H9 (cell line): ENCODE data around the gene TECPR2. TPM values are rescaled to one million over a fixed set of nuclear protein-coding genes. Genes with fewer than 3 reads are reported as not detected.

Source experiments
- DNase-seq: peaks from one replicate; pipeline ENCODE4 v3.0.0-alpha.2; 2017
- H2AFZ ChIP-seq: one replicate; pipeline ENCODE4 v1.6.1; 2013; ENCODE audit warnings: mild to moderate bottlenecking, low read length, control low read depth, moderate library complexity
- H2AK5ac ChIP-seq: 2 replicates; pipeline ENCODE4 v1.6.1; 2013; ENCODE audit warnings: low read length, control low read depth, mixed read lengths; ENCODE audit not compliant: insufficient read length
- H2BK120ac ChIP-seq: one replicate; pipeline ENCODE4 v1.6.1; 2013; ENCODE audit warnings: low read depth, mild to moderate bottlenecking, low read length, control low read depth, inconsistent platforms; ENCODE audit not compliant: poor library complexity, severe bottlenecking
- H2BK12ac ChIP-seq: 2 replicates; pipeline ENCODE4 v1.6.1; 2013; ENCODE audit warnings: low read length, control low read depth, mixed read lengths, low read depth; ENCODE audit not compliant: insufficient read length
- H2BK15ac ChIP-seq: 2 replicates; pipeline ENCODE4 v1.6.1; 2013; ENCODE audit warnings: low read depth, low read length, control low read depth
- H2BK20ac ChIP-seq: one replicate; pipeline ENCODE4 v1.6.1; 2013; ENCODE audit warnings: low read depth, mild to moderate bottlenecking, low read length, control low read depth, inconsistent platforms; ENCODE audit not compliant: poor library complexity, severe bottlenecking
- H2BK5ac ChIP-seq: 2 replicates; pipeline ENCODE4 v1.6.1; 2013; ENCODE audit warnings: low read length, control low read depth, mixed read lengths; ENCODE audit not compliant: insufficient read length
- H3K14ac ChIP-seq: 2 replicates; pipeline ENCODE4 v1.6.1; 2013; ENCODE audit warnings: low read length, control low read depth; ENCODE audit not compliant: insufficient read depth
- H3K18ac ChIP-seq: 2 replicates; pipeline ENCODE4 v1.6.1; 2013; ENCODE audit warnings: low read depth, mild to moderate bottlenecking, mixed read lengths, low read length, control low read depth; ENCODE audit not compliant: insufficient read length
- H3K23ac ChIP-seq: 2 replicates; pipeline ENCODE4 v1.6.1; 2013; ENCODE audit warnings: low read length, control low read depth, mixed read lengths, low read depth; ENCODE audit not compliant: insufficient read length
- H3K23me2 ChIP-seq: 2 replicates; pipeline ENCODE4 v1.6.1; 2013; ENCODE audit warnings: low read depth, mild to moderate bottlenecking, mixed read lengths, low read length, control low read depth; ENCODE audit not compliant: insufficient read length, poor library complexity, severe bottlenecking
- H3K27ac ChIP-seq: 2 replicates; pipeline ENCODE4 v1.5.1; 2013; ENCODE audit warnings: low read length, control low read depth, mixed read lengths, low read depth; ENCODE audit not compliant: insufficient read length
- H3K27me3 ChIP-seq: 2 replicates; pipeline ENCODE4 v1.6.1; 2013; ENCODE audit warnings: low read length, control low read depth, inconsistent platforms; ENCODE audit not compliant: insufficient read depth
- H3K4ac ChIP-seq: 2 replicates; pipeline ENCODE4 v1.6.1; 2013; ENCODE audit warnings: low read depth, mild to moderate bottlenecking, control low read depth, inconsistent platforms, low read length, moderate library complexity
- H3K4me1 ChIP-seq: 2 replicates; pipeline ENCODE4 v1.6.1; 2013; ENCODE audit warnings: low read length, control low read depth, inconsistent platforms; ENCODE audit not compliant: insufficient read depth
- H3K4me2 ChIP-seq: 2 replicates; pipeline ENCODE4 v1.6.1; 2013; ENCODE audit warnings: low read length, control low read depth, mixed read lengths; ENCODE audit not compliant: insufficient read length, insufficient read depth
- H3K56ac ChIP-seq: 2 replicates; pipeline ENCODE4 v1.6.1; 2013; ENCODE audit warnings: low read depth, mild to moderate bottlenecking, mixed read lengths, low read length, control low read depth; ENCODE audit not compliant: insufficient read length
- H3K79me1 ChIP-seq: 2 replicates; pipeline ENCODE4 v1.6.1; 2013; ENCODE audit warnings: low read depth, mild to moderate bottlenecking, moderate library complexity, low read length, control low read depth, inconsistent platforms; ENCODE audit not compliant: insufficient read depth, poor library complexity, severe bottlenecking
- H3K79me2 ChIP-seq: 2 replicates; pipeline ENCODE4 v1.6.1; 2013; ENCODE audit warnings: low read length, control low read depth, inconsistent platforms; ENCODE audit not compliant: insufficient read depth
- H3K9ac ChIP-seq: 2 replicates; pipeline ENCODE4 v1.6.1; 2013; ENCODE audit warnings: low read length, control low read depth, mixed read lengths; ENCODE audit not compliant: insufficient read length; ENCODE audit errors: extremely low read depth
- H3K9me3 ChIP-seq: one replicate; pipeline ENCODE4 v1.6.1; 2013; ENCODE audit warnings: low read depth, low read length, inconsistent platforms; ENCODE audit not compliant: control insufficient read depth
- H3T11ph ChIP-seq: one replicate; pipeline ENCODE4 v1.6.1; 2013; ENCODE audit warnings: mild to moderate bottlenecking, low read length, control low read depth, inconsistent platforms
- H4K20me1 ChIP-seq: one replicate; pipeline ENCODE4 v1.6.1; 2013; ENCODE audit not compliant: control insufficient read depth, insufficient read length, insufficient read depth
- H4K5ac ChIP-seq: 2 replicates; pipeline ENCODE4 v1.6.1; 2013; ENCODE audit warnings: low read depth, mild to moderate bottlenecking, mixed read lengths, low read length, control low read depth; ENCODE audit not compliant: insufficient read length
- H4K8ac ChIP-seq: replicated peaks from 2 replicates; pipeline ENCODE4 v1.6.1; 2013; ENCODE audit warnings: low read length, control low read depth, mixed read lengths, low read depth; ENCODE audit not compliant: insufficient read length
- H4K91ac ChIP-seq: 2 replicates; pipeline ENCODE4 v1.6.1; 2013; ENCODE audit warnings: low read depth, mild to moderate bottlenecking, moderate library complexity, mixed read lengths, low read length, control low read depth; ENCODE audit not compliant: insufficient read length
- H3K27ac Mint-ChIP-seq, 3 experiments: 2 replicates in 2 of 3; 3 replicates in 1 of 3; pipeline ENCODE4 v1.8.0; 2020 to 2021; ENCODE audit warnings: mixed read lengths in 3 of 3, mild to moderate bottlenecking in 1 of 3, moderate library complexity in 1 of 3
- H3K27me3 Mint-ChIP-seq: 2 replicates; pipeline ENCODE4 v1.8.0; 2021; ENCODE audit warnings: low read depth, mild to moderate bottlenecking, moderate library complexity, mixed read lengths
- H3K36me3 Mint-ChIP-seq, 3 experiments: 2 replicates in 2 of 3; 3 replicates in 1 of 3; pipeline ENCODE4 v1.8.0; 2020 to 2021; ENCODE audit warnings: low read depth in 3 of 3, mixed read lengths in 3 of 3; ENCODE audit not compliant: insufficient read depth in 1 of 3
- H3K4me1 Mint-ChIP-seq, 2 experiments: 2 replicates each; pipeline ENCODE4 v1.8.0; 2020; ENCODE audit warnings: mixed read lengths in 2 of 2
- H3K4me3 Mint-ChIP-seq, 2 experiments: 2 replicates in 1 of 2; 3 replicates in 1 of 2; pipeline ENCODE4 v1.8.0; 2020 to 2021; ENCODE audit warnings: mild to moderate bottlenecking in 2 of 2, mixed read lengths in 2 of 2, moderate library complexity in 1 of 2
- H3K9me3 Mint-ChIP-seq, 2 experiments: 2 replicates in 1 of 2; 3 replicates in 1 of 2; pipeline ENCODE4 v1.8.0; 2020; ENCODE audit warnings: mild to moderate bottlenecking in 2 of 2, mixed read lengths in 2 of 2, moderate library complexity in 1 of 2
- WGBS: extraction: QIAGEN DNeasy Blood & Tissue Kit; methylation state at CpG from one replicate; pipeline ENCODE4 v1.1.7; 2013; ENCODE audit warnings: missing lambda C conversion rate, low lambda C conversion rate, mixed read lengths; ENCODE audit not compliant: insufficient read length; ENCODE audit errors: extremely low coverage; 5-methylcytosine and 5-hydroxymethylcytosine counted together
- total RNA-seq: library from RNA; stranded (reverse); gene quantifications from 2 replicates; pipeline ENCODE4 v1.2.1, GENCODE V29; 2021
- TF ChIP-seq, protein P1 (sequence below): fragments of 200-600 bp; sonication (generic); conservative IDR thresholded peaks from 3 replicates; pipeline ENCODE4 v1.8.0; 2021; ENCODE audit warnings: antibody characterized with exemption, mild to moderate bottlenecking

The TECPR2 gene
- total RNA-seq, 1 experiment from 2014 or later: 15.4 TPM

GRCh38 chr14:102352213-102352612 is 10.5 kb upstream of the TECPR2 start:
- Histone ChIP-seq H3K27me3 (no peaks in the 10 kb centered on the region), H2AFZ (no peak overlapping the region), H2BK20ac (no peak overlapping the region), H3K27ac (no peak overlapping the region), H3K4ac (no peak overlapping the region), H2BK15ac (no peak overlapping the region), H4K5ac (no peak overlapping the region), H2BK120ac (no peak overlapping the region), H3K23ac (no peak overlapping the region), H4K91ac (no peak overlapping the region), H3K23me2 (no peaks in the 10 kb centered on the region), H3K4me2 (no peak overlapping the region), H3T11ph (no peak overlapping the region), H3K79me2 (no peaks in the 10 kb centered on the region), H2AK5ac (no peak overlapping the region), H4K8ac (no peak overlapping the region), H3K4me1 (no peaks in the 10 kb centered on the region), H2BK5ac (no peak overlapping the region), H3K14ac (no peak overlapping the region), H3K18ac (no peak overlapping the region), H2BK12ac (no peak overlapping the region), H3K79me1 (no peaks in the 10 kb centered on the region), H3K9ac (no peak overlapping the region), H3K9me3 (no peaks in the 10 kb centered on the region), H3K56ac (no peak overlapping the region), H4K20me1 (no peaks in the 10 kb centered on the region)
- Mint-ChIP-seq H3K36me3 (peaks cover 22 to 69% (median 35%) of the 10 kb centered on the region in 3 experiments; a peak in 6 of 7 replicates), H3K27me3 (no peaks in the 10 kb centered on the region), H3K4me3 (no peak overlapping the region), H3K4me1 (no peaks in the 10 kb centered on the region), H3K27ac (no peak overlapping the region; a peak in 1 of 7 replicates), H3K9me3 (no peaks in the 10 kb centered on the region)
- no CpG with 5 or more reads among the region's 4 CpGs for WGBS
- no peak for DNase-seq
- TF ChIP-seq, protein P1, sequence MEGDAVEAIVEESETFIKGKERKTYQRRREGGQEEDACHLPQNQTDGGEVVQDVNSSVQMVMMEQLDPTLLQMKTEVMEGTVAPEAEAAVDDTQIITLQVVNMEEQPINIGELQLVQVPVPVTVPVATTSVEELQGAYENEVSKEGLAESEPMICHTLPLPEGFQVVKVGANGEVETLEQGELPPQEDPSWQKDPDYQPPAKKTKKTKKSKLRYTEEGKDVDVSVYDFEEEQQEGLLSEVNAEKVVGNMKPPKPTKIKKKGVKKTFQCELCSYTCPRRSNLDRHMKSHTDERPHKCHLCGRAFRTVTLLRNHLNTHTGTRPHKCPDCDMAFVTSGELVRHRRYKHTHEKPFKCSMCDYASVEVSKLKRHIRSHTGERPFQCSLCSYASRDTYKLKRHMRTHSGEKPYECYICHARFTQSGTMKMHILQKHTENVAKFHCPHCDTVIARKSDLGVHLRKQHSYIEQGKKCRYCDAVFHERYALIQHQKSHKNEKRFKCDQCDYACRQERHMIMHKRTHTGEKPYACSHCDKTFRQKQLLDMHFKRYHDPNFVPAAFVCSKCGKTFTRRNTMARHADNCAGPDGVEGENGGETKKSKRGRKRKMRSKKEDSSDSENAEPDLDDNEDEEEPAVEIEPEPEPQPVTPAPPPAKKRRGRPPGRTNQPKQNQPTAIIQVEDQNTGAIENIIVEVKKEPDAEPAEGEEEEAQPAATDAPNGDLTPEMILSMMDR: no peak
